ENCODE measurements around the gene SPHK2.
A peak's percentile ranks its signal among the peaks of the same experiment; 100 is the strongest.
"Not testable (repeated sequence)": the region's sequence is repeated elsewhere in the genome, so short reads cannot be mapped to it uniquely, and the experiment has no call there.

The SPHK2 gene

DNA sequence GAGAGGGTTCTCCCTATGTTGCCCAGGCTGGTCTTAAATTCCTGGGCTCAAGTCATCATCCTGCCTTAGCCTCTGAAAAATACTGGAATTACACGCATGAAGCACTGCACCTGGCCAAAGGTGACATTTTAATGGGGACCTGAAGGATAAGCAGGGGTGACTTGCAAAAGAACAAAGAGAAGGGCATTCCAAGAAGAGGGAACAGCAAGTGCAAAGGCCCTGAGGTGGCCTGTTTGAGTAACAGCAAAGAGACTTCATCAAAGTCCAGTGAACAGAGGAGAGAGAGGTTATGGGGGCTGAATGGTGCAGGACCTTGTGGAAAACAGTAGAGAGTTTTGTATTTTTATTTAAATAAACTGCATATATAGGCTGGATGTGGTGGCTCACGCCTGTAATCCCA, 22.5 kb downstream of the SPHK2 start:
- FAIRE-seq (no peak), DNase-seq (ENCODE audit: insufficient read length, low spot score) (no peak)
- no peak for TF ChIP-seq POLR2A (IDR thresholded peaks at IDR 0.05; ENCODE audit: low read depth, low read length)

DNA sequence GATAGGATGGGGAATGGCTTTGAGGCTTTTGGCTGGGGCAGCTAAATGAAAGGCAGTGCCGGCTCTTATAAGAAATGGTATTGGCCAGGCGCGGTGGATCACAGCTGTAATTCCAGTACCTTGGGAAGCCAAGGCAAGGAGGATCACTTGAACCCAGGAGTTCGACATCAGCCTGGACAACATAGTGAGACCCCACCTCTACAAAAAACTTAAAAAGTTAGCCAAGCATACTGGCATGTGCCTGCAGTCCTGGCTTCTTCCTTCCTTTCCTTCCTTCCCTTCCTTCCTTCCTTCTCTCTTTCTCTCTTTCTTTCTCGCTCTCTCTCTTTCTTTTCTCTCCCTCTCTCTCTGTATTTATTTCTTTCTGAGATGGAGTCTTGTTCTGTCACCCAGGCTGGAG, 23.6 kb downstream of the SPHK2 start:
- DNase-seq (ENCODE audit: insufficient read length, low spot score): no peak
- no peak for TF ChIP-seq POLR2A (IDR thresholded peaks at IDR 0.05; ENCODE audit: low read depth, low read length)

DNA sequence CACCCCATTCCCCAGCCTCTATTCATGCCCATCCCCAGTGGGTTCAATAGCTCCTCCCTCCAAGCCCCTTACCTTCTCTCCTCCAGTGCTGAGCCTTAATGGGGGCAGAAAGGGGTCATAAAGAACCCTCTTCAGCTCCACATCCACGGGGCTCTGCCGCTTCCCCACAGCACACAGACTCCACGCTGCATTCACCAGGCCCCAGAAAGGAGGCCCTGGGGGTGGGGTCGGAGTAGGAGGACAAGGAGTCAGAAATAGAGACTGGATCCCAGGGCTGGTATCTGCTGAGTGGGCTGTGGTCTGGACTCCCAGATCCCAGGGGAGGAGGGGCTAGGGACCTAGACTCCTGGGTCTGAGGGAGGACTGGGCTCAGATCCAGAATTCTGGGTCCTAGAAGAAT, 25.0 kb downstream of the SPHK2 start:
- FAIRE-seq (no peak), DNase-seq (ENCODE audit: insufficient read length, low spot score) (no peak)
- TF ChIP-seq POLR2A (IDR thresholded peaks at IDR 0.05; ENCODE audit: low read depth, low read length): no peak

More for the DNA sequence above, 23.6 kb downstream of the SPHK2 start:
- no peak for FAIRE-seq

DNA sequence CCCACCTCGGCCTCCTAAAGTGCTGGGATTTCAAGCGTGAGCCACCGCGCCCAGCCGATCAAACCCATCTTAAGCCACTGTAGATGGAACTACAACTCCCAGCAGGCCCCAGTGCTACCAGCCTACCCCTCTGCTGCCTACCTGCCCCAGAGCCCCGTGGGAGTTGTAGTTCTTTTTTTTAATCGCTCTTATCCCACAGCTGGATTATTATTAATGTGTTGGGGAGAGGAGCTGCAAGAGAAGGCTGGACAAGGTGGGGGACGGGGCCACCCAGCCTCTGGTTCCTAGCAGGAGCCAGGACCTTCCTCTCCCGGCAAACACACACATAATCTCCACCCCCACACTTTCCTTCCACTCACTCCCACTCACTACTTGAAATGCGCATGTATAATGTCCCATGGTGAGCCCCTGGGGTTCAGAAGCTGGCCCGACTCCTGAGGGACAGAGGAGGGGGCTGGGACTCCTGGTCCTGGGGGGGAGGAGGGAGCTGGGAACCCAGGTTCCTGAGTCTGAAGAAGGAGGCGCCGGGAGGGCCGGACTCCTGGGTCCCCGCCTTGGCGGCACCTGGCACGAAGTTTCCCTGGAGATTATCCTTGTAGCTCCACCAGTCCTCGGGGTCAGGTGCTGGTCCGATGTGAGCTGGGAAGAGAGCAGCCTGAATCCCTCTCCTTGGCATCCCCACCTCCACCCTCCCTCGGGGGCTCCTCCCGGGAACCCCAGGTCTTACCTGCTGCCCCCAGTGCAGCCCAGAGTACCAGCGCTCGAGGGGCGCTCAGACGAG, 25.7 kb downstream of the SPHK2 start:
- no peak for TF ChIP-seq POLR2A (IDR thresholded peaks at IDR 0.05; ENCODE audit: low read depth, low read length)
- no peak for DNase-seq (ENCODE audit: insufficient read length, low spot score)
- FAIRE-seq: no peak

DNA sequence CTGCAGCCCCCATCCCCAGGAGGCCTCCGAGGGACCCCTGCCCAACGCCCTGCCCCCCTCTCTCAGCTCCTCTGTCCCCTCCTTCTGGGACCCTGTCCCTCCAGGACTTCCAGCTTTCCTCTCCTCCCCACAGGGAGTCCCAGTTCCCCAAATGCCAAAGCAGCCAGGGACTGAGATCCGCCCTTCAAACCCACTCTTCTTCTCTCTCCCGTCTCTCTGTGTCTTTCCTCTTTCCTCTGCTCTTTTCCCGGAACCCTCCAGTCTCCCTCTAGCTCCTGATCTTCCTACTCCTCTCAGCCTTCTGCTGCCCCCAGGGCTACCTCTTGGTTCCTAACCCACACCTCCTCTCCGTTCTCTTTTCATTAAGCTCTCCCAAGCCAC, 26.3 kb downstream of the SPHK2 start:
- DNase-seq (ENCODE audit: insufficient read length, low spot score) (no peak), FAIRE-seq (no peak)
- TF ChIP-seq POLR2A (IDR thresholded peaks at IDR 0.05; ENCODE audit: low read depth, low read length): no peak

DNA sequence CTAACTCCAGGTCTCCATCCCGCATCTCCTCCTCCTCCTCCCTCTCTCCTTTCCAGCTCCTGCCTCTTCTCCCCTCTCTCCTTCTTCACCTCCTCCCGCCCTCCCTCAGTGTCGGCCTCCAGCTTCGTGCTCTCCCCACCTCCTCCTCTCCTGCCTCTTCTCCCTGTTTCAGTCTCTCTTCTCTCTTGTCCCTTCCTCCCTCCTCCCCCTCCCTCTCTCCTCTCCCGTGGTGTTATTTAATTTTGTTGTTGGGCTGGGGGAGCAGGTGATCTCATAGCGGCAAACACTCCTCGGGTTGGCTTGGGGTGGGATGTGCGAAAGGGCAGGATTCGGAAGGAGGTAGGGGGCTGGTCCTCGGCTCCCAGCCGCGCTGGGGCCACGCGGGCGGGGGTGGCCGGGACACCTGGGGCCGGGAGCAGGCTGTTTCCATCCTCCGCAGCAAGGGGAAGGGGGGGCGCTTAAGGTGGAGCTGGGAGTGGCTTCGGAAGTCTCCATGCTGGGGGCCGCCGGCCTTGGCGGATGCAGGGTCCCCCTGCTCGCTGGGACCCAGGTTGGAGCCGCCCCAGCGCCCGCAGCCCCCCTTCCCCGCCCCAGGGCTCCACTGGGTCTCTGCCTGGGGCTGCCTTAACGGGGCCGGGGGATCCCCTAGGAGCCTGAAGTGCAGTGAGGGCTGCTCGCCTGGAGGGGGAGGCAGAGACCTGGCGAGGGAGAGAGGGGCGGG, 26.9 kb downstream of the SPHK2 start, which contains the start of gene CA11:
Gene CA11, minus strand, starts transcription at position 187 of the 721 bp plus-strand sequence. CDS start 555 bp downstream, outside the sequence.
- no peak for FAIRE-seq
- TF ChIP-seq POLR2A (IDR thresholded peaks at IDR 0.05; ENCODE audit: low read depth, low read length): no peak
- DNase-seq (ENCODE audit: insufficient read length, low spot score): peak; percentile 70

DNA sequence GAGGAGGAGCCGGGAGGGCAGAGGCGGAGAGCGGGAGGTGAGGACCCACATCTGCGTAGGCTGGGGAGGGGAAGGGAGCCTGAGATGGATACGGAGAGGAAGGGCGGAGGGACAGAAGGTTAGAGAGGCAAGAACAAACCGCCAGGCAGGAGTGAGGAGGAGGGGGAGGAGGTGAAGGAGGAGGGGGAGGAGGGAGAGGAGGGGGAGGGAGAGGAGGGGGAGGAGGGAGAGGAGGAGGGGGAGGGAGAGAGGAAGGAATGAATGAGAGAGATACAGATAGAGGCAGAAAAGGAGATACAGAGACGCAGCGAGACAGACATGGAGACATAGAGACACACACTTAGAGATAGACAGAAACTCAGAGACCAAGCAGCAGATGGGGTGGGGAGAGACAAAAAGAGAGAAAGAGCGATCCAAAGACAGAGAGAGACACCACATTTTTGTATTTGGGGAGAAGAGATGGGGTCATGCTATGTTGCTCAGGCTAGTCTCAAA, 27.5 kb downstream of the SPHK2 start:
- TF ChIP-seq POLR2A (IDR thresholded peaks at IDR 0.05; ENCODE audit: low read depth, low read length): no peak
- FAIRE-seq: no peak
- no peak for DNase-seq (ENCODE audit: insufficient read length, low spot score)

DNA sequence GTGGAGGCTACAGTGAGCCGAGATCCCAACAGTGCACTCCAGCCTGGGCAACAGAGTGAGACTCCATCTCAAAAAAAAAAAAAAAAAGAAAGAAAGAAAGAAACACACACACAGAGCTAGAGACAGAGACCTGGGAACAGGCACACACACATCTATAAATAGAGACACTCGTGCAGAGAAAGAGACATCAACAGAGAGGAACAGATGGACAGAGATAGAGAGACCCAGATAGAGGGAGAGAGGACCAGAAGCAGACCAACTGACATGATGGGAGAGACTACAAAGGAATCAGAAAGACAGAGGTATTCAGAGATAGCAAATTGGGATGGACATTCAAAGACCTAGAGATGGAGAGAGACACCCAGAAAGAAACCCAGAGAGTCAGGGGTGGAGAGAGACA, 28.8 kb downstream of the SPHK2 start:
- no peak for FAIRE-seq
- no peak for DNase-seq (ENCODE audit: insufficient read length, low spot score)
- no peak for TF ChIP-seq POLR2A (IDR thresholded peaks at IDR 0.05; ENCODE audit: low read depth, low read length)

DNA sequence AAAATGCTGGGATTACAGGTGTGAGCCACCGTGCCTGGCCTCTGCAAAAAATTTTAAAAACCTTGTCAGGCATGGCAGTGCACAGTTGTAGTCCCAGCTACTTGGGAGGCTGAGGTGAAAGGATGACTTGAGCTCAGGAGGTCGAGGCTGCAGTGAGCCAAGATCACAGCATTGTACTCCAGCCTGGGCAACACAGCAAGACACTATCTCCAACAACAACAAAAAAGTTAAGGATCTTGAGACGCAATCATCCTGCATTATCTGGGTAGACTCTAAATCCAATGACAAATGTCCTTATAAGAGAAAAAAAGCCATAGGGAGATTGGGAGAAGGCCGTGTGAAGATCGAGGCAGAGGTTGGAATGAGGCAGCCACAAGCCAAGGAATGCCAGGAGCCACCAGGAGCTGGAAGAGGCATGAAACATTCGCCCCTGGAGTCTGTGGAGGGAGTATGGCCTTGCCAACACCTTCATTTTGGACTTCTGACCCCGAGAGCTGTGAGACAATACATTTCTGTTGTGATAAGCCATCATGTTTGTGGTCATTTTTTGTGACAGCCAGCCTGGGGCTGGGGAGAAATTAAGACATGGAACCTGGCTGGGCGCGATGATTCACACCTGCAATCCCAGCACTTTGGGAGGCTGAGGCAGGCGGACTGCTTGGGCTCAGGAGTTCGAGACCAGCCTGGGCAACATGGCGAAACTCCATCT, 31.8 kb downstream of the SPHK2 start:
- DNase-seq (ENCODE audit: insufficient read length, low spot score): no peak
- no peak for FAIRE-seq
- no peak for TF ChIP-seq POLR2A (IDR thresholded peaks at IDR 0.05; ENCODE audit: low read depth, low read length)

DNA sequence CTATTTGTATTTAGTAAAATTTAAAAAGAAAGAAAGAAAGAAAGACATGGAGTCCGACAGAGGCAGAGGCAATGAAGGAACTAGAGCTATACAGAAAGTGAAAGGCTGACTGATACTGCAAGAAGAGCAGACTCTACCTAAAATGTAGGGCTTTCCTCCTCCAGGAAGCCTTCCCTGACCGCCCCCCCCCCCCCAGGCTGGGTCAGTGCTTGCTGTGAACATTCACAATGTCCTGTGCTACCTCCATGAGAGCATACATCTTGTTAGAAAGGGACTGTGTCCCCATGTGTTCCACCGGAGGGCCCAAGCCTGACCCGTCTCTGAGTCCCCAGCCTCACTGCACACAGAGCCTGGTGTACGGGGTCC, 32.4 kb downstream of the SPHK2 start:
- no peak for DNase-seq (ENCODE audit: insufficient read length, low spot score)
- no peak for FAIRE-seq
- TF ChIP-seq POLR2A (IDR thresholded peaks at IDR 0.05; ENCODE audit: low read depth, low read length): no peak

DNA sequence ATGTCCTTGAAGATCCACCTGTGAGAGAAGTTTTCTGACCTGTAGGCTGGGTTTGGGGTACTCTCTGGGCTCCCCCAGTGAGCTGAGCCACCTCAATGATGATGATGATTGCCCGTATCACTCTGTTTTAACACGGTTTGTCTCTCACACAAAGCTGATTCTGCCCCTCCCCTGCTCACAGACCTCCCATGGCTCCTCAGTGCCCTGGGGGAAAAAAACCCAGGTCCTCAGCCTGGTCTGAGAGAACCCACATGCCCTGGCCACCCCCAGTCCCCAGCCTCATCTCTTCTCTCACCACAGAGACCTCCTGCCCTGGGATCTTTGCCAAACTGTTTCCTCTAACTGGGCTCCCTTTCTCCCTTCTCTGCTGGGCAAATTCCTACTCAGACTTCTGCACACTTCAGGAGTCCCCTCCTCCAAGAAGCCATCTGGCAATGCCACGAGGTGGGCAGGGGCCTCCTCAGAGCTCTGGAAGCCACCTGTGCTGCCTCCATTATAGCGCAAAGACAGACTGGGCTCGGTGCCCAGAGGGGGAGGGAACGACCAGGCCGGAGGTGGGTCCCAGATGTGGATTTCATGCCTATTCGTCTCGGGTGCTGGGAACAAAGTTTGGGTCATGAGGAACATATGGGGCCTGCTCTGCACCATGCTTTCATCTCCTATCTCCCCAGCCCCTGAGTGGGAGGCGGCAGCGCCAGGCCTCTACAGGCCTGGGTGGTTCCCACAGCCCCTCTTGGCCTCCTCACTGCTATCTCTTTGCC, 35.2 kb downstream of the SPHK2 start:
- DNase-seq (ENCODE audit: insufficient read length, low spot score): no peak
- no peak for FAIRE-seq

DNA sequence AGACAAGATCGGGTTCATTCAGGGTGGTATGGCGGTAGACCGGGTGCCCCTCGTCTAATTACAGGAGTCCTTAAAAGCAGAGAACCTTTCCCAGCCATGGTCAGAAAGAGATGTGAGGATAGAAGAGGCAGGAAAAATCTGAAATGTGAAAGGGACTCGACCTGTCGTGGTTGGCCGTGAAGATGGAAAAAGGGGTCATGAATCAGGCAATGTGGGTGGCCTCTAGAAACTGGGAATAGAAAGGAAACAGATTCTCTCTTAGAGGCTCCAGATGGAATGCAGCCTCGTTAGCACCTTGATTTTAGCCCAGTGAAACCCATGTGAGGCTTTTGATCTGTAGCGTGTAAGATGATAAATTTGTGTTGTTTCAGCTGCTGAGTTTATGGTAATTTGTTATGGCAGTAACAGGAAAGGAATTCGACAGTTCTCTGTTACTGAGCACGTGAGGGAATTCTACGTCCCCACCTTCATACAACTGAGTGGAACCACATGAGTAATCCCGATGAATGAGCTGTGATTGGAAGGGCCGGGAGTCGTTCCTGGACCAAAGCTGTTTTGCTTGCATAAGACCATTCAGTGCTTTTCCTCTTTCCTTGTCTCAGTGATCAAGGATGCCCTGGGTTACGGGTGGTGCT, 37.7 kb downstream of the SPHK2 start:
- DNase-seq (ENCODE audit: insufficient read length, low spot score) (peak; percentile 65), FAIRE-seq (peak; percentile 60)

More for the DNA sequence above, 35.2 kb downstream of the SPHK2 start:
- no peak for TF ChIP-seq POLR2A (IDR thresholded peaks at IDR 0.05; ENCODE audit: low read depth, low read length)

DNA sequence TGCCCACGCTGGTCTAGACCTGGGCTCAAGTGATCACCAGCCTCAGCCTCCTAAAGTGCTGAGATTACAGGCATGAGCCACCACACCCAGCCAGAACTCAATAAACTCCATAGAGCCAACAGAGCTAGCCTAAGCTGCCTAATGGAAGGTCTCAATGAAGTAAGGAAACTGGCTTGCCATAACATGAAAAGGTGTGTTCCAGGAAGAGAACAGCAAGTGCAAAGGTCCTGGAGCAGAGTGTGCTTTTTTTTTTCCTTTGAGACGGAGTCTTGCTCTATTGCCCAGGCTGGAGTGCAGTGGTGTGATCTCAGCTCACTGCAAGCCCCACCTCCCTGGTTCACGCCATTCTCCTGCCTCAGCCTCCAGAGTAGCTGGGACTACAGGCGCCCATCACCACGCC, 38.5 kb downstream of the SPHK2 start:
- not testable (repeated sequence) for DNase-seq (ENCODE audit: insufficient read length, low spot score); FAIRE-seq

More for the DNA sequence above, 37.7 kb downstream of the SPHK2 start:
- no peak for TF ChIP-seq POLR2A (IDR thresholded peaks at IDR 0.05; ENCODE audit: low read depth, low read length)
